EH (cell line): Measurements from ENCODE around the gene PALLD.

ENCODE experiments used
- DNase-seq: peaks from one replicate; pipeline ENCODE4 v3.0.0-alpha.2; 2015; ENCODE audit warnings: low read depth

PALLD gene

GRCh38 chr4:168972596-168972995 lies 475.7 kb downstream of the PALLD start:
- DNase-seq: no peak
